NCI-H187 (cell line): ENCODE data around the gene IL17REL.

Experiments
- DNase-seq, 2 experiments: peaks; one replicate each; lab custom pipeline; 2025; lab: John Stamatoyannopoulos, UW

Gene IL17REL

GRCh38 chr22:50012211-50013181, at the start of gene IL17REL:
TSS of gene IL17REL (minus strand) at chr22:50012765. CDS start at chr22:50012646, 119 bp downstream.
- no peak for DNase-seq

- DNase-seq: no peak
These were observed 49.3 kb upstream of the IL17REL start for GRCh38 chr22:50061824-50062355.

GRCh38 chr22:50061141-50061823, 48.7 kb upstream of the IL17REL start:
- no peak for DNase-seq

GRCh38 chr22:50060441-50061140, 48.0 kb upstream of the IL17REL start:
- no peak for DNase-seq

GRCh38 chr22:50059881-50060262, 47.3 kb upstream of the IL17REL start:
- no peak for DNase-seq

GRCh38 chr22:50058906-50059880, 46.6 kb upstream of the IL17REL start:
- DNase-seq: no peak

- no peak for DNase-seq
These were observed 45.7 kb upstream of the IL17REL start, which contains the start of gene TTLL8 for GRCh38 chr22:50058061-50058905. TSS of gene TTLL8 (minus strand) at chr22:50058298.

- DNase-seq: no peak
These were observed 44.9 kb upstream of the IL17REL start for GRCh38 chr22:50057278-50058060.

- no peak for DNase-seq
These were observed 43.8 kb upstream of the IL17REL start for GRCh38 chr22:50056214-50056972.

- no peak for DNase-seq
These were observed 41.3 kb upstream of the IL17REL start for GRCh38 chr22:50053861-50054260.

GRCh38 chr22:50051930-50052329, 39.4 kb upstream of the IL17REL start:
- DNase-seq: no peak

GRCh38 chr22:50049299-50050195, 37.0 kb upstream of the IL17REL start:
- DNase-seq: no peak

- DNase-seq: no peak
These were observed 36.3 kb upstream of the IL17REL start for GRCh38 chr22:50048836-50049235.

- no peak for DNase-seq
These were observed 35.6 kb upstream of the IL17REL start for GRCh38 chr22:50048061-50048765.

- DNase-seq: no peak
These were observed 34.8 kb upstream of the IL17REL start for GRCh38 chr22:50047346-50047745.

GRCh38 chr22:50046481-50047245, 34.1 kb upstream of the IL17REL start:
- DNase-seq: no peak
